Naive thymus-derived CD4-positive, alpha-beta T cell (primary cell): ENCODE data around the gene NKAIN1. TPM values are rescaled to one million over a fixed set of nuclear protein-coding genes. Genes with fewer than 3 reads are reported as not detected.
"Not testable (repeated sequence)": the region's sequence is repeated elsewhere in the genome, so short reads cannot be mapped to it uniquely, and the experiment has no call there.

Source experiments
- ATAC-seq: fragments of 150-1000 bp; cut with Tn5 transposase; 2 replicates; pipeline ENCODE4 v1.10.0; 2021; ENCODE audit warnings: mild to moderate bottlenecking, moderate library complexity
- CTCF ChIA-PET: fragments of 350-600 bp; sonication (Branson Sonifier 250); formaldehyde crosslinking; loops from one replicate; lab custom pipeline; 2021; ENCODE audit warnings: antibody characterized with exemption; lab: Charles Lee
- POLR2A ChIA-PET: fragments of 350-600 bp; sonication (Branson Sonifier 250); formaldehyde crosslinking; loops from one replicate; lab custom pipeline; 2021; ENCODE audit warnings: antibody characterized with exemption, inconsistent platforms; lab: Charles Lee
- DNase-seq, 9 donors: peaks; one replicate each; pipeline versions ENCODE4 v3.0.0 to v3.0.0-alpha.2; 2020 to 2022; ENCODE audit warnings: mixed read lengths in 1 of 9
- H3K27ac ChIP-seq: one replicate; pipeline ENCODE4 v1.7.0; 2013; ENCODE audit warnings: mild to moderate bottlenecking, low read depth, low read length, moderate library complexity
- H3K27me3 ChIP-seq, 2 donors: one replicate each; pipeline ENCODE4 v1.7.0; 2013; ENCODE audit warnings: low read length in 2 of 2, mild to moderate bottlenecking in 2 of 2, moderate library complexity in 2 of 2; ENCODE audit not compliant: control insufficient read depth in 2 of 2, insufficient read depth in 2 of 2
- H3K36me3 ChIP-seq, 3 experiments: 1 replicate in 2 of 3; 2 replicates in 1 of 3; pipeline ENCODE4 v1.7.0; 2013; ENCODE audit warnings: low read length in 3 of 3, mild to moderate bottlenecking in 3 of 3, moderate library complexity in 1 of 3; ENCODE audit not compliant: insufficient read depth in 3 of 3, control insufficient read depth in 2 of 3
- H3K4me1 ChIP-seq, 2 donors: one replicate each; pipeline ENCODE4 v1.7.0; 2013; ENCODE audit warnings: low read length in 2 of 2, mild to moderate bottlenecking in 2 of 2, moderate library complexity in 1 of 2; ENCODE audit not compliant: control insufficient read depth in 2 of 2, insufficient read depth in 2 of 2
- H3K4me3 ChIP-seq: 2 replicates; pipeline ENCODE4 v1.7.0; 2013; ENCODE audit warnings: mild to moderate bottlenecking, low read length
- H3K9me3 ChIP-seq, 3 experiments: 1 replicate in 2 of 3; 2 replicates in 1 of 3; pipeline ENCODE4 v1.7.0; 2013; ENCODE audit warnings: low read length in 3 of 3; ENCODE audit not compliant: control insufficient read depth in 2 of 3
- H3K27ac Mint-ChIP-seq, 9 donors: one replicate each; pipeline ENCODE4 v1.8.0; 2020 to 2022; ENCODE audit warnings: mixed read lengths in 9 of 9, mild to moderate bottlenecking in 8 of 9, moderate library complexity in 5 of 9, inconsistent platforms in 2 of 9
- H3K27me3 Mint-ChIP-seq, 5 donors: one replicate each; pipeline ENCODE4 v1.8.0; 2021 to 2022; ENCODE audit warnings: mixed read lengths in 5 of 5, mild to moderate bottlenecking in 1 of 5
- H3K36me3 Mint-ChIP-seq, 5 donors: one replicate each; pipeline ENCODE4 v1.8.0; 2020 to 2022; ENCODE audit warnings: mixed read lengths in 5 of 5, mild to moderate bottlenecking in 3 of 5, inconsistent platforms in 1 of 5
- H3K4me1 Mint-ChIP-seq, 7 donors: one replicate each; pipeline ENCODE4 v1.8.0; 2020 to 2022; ENCODE audit warnings: mixed read lengths in 7 of 7, mild to moderate bottlenecking in 3 of 7, inconsistent platforms in 1 of 7
- H3K4me3 Mint-ChIP-seq, 10 donors: one replicate each; pipeline ENCODE4 v1.8.0; 2020 to 2022; ENCODE audit warnings: mild to moderate bottlenecking in 10 of 10, mixed read lengths in 10 of 10, moderate library complexity in 6 of 10, inconsistent platforms in 2 of 10
- H3K9me3 Mint-ChIP-seq, 11 donors: one replicate each; pipeline ENCODE4 v1.8.0; 2020 to 2022; ENCODE audit warnings: mixed read lengths in 11 of 11, mild to moderate bottlenecking in 4 of 11, inconsistent platforms in 1 of 11, moderate library complexity in 1 of 11
- intact Hi-C, 2 donors: fragments of 100-400 bp; cut with micrococcal nuclease; formaldehyde crosslinking; loops; one replicate each; pipeline ENCODE4 v1.15.1; 2023
- polyA plus RNA-seq, 2 donors: library from polyadenylated mRNA; unstranded; fragments of 300-500 nt; fragmentation: Illumina TruSeq; gene quantifications; one replicate each; pipeline ENCODE4 v1.2.3, GENCODE V29; 2021
- total RNA-seq, 6 experiments: library from RNA in 5 of 6; stranded (reverse) in 5 of 6; gene quantifications; 1 replicate in 5 of 6; 2 replicates in 1 of 6; pipeline ENCODE4 v1.2.3 and lab custom pipeline; 2021 to 2026

NKAIN1 gene
- total and polyA plus RNA-seq, 7 experiments from 2014 or later = not detected

DNA sequence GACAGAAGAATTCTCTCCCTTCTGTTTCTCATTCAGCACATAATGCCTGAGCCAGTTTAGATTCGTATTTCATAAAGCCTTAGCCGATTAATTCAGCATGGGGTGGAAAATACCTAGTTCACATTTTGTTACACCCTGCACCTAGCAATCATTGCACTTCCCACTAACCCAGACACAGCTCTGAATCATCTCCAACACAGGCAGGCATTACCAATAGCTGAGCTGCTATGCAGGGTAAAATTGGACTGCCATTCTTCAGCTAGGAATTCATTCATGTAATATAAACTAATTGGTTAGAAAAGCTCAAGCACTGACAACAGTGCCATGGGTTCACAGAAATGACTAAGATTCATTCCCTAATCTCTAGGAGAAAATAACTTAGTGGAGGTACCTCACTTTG, 26.9 kb upstream of the NKAIN1 start:
- Histone ChIP-seq H3K27ac (no peak overlapping the region), H3K4me3 (no peak overlapping the region), H3K9me3 (no peaks in the 10 kb centered on the region), H3K27me3 (no peaks in the 10 kb centered on the region), H3K4me1 (no peaks in the 10 kb centered on the region), H3K36me3 (peaks cover 20 to 82% (median 23%) of the 10 kb centered on the region in 3 experiments)
- Mint-ChIP-seq H3K4me1 (peaks cover 0 to 2% (median 0%) of the 10 kb centered on the region in 7 donors), H3K36me3 (peaks cover 16 to 52% (median 41%) of the 10 kb centered on the region in 5 donors), H3K27ac (no peak overlapping the region), H3K4me3 (no peak overlapping the region), H3K9me3 (no peaks in the 10 kb centered on the region), H3K27me3 (no peaks in the 10 kb centered on the region)
- ATAC-seq (no peak), DNase-seq (no peak)
- ChIA-PET POLR2A (no interaction called here), CTCF (interaction anchor here (0.7 kb wide), 1 partner anchor 38 kb away, joined by 3 read pairs; no protein-coding TSS in a partner anchor)
- intact Hi-C loops = no loop called here

DNA sequence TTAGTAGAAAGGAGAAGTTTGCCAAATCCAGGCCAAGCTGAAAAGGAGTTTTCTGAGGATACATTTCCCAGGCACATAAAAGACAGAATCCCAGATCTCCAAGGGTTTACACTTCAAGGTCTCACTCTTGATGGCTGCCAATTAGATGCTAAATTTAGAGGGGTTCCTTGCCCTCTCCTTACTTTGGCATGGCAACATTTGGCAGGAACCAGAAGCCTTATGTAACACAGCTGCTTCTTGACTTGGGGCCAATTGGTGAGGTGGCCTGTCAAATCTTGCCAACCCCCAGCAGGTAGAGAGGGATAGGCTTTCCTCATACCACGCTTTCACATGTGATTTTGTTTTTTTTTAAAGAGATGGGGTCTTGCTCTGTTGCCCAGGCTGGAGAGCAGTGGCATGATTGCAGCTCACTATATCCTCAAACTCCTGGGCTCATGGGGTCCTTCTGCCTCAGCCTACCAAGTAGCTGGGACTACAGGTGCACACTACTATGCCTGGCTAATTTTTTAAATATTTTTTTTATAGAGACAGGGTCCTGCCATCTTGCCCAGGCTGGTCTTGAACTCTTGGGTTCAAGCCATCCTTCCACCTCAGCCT, 25.2 kb upstream of the NKAIN1 start:
- DNase-seq = no peak
- H3K27ac Mint-ChIP-seq = peak overlapping the region in 4 of 9 donors; percentile 17 to 49 (median 38)
- H3K9me3 Mint-ChIP-seq = no peaks in the 10 kb centered on the region
- Histone ChIP-seq H3K27me3 (no peaks in the 10 kb centered on the region), H3K27ac (no peak overlapping the region), H3K4me1 (no peaks in the 10 kb centered on the region), H3K9me3 (no peaks in the 10 kb centered on the region), H3K4me3 (no peak overlapping the region), H3K36me3 (peaks cover 21 to 79% (median 25%) of the 10 kb centered on the region in 3 experiments)
- H3K4me3 Mint-ChIP-seq = no peak overlapping the region
- H3K36me3 Mint-ChIP-seq = peaks cover 9 to 52% (median 34%) of the 10 kb centered on the region in 5 donors
- intact Hi-C loops = no loop called here
- ChIA-PET CTCF (no interaction called here), POLR2A (interaction anchor here (0.7 kb wide), 1 partner anchor 11 kb away, joined by 3 read pairs; no protein-coding TSS in a partner anchor)
- ATAC-seq = no peak
- H3K27me3 Mint-ChIP-seq = no peaks in the 10 kb centered on the region
- H3K4me1 Mint-ChIP-seq = peaks cover 0 to 2% (median 0%) of the 10 kb centered on the region in 7 donors

DNA sequence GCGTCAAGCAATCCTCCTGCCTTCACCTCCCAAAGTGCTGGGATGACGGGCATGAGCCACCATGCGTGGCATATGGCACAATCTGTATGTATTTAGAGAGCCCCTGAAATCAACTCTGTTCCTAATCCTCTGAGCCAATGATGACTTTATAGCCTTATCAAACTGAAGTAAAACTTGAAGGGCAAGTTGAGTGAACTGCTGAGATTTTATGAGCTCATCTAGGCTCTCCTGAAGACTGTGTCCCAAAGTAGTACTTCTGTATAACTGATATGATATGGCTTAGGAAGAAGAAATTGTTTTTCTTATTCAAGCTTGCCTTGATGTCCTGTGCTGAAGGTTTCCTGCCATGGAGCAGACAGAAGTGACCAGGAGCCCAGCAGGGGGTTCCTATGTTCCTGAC, 23.7 kb upstream of the NKAIN1 start:
- Mint-ChIP-seq H3K36me3 (peaks cover 9 to 57% (median 37%) of the 10 kb centered on the region in 5 donors), H3K27ac (no peak overlapping the region), H3K27me3 (no peaks in the 10 kb centered on the region), H3K9me3 (no peaks in the 10 kb centered on the region), H3K4me3 (no peak overlapping the region), H3K4me1 (peaks cover 0 to 2% (median 0%) of the 10 kb centered on the region in 7 donors)
- ChIA-PET POLR2A (no interaction called here), CTCF (no interaction called here)
- Histone ChIP-seq H3K4me1 (no peaks in the 10 kb centered on the region), H3K9me3 (no peaks in the 10 kb centered on the region), H3K36me3 (peaks cover 11 to 77% (median 24%) of the 10 kb centered on the region in 3 experiments), H3K27ac (no peak overlapping the region), H3K4me3 (no peak overlapping the region), H3K27me3 (no peaks in the 10 kb centered on the region)
- ATAC-seq (no peak), DNase-seq (no peak)
- intact Hi-C loops = no loop called here

DNA sequence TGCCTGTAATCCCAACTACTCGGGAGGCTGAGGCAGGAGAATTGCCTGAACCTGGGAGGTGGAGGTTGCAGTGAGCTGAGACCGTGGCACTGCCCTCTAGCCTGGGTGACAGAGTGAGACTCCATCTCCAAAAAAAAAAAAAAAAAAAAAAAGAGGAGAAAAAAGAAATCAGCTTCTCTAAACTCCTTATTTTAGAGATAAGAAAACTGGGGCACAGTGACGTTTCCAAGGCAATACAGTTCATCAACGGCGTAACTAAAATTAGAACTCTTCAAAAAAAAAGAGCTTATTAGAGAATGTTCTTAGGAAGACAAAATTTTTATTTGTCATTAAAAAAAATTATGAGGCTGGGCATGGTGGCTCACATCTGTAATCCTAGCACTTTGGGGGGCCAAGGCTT, 22.7 kb upstream of the NKAIN1 start:
- H3K27me3 Mint-ChIP-seq, H3K27ac Mint-ChIP-seq, H3K9me3 ChIP-seq, DNase-seq, H3K9me3 Mint-ChIP-seq, intact Hi-C loops, H3K27me3 ChIP-seq, H3K4me1 ChIP-seq, ATAC-seq, H3K4me3 Mint-ChIP-seq, POLR2A ChIA-PET, H3K4me3 ChIP-seq, CTCF ChIA-PET, H3K4me1 Mint-ChIP-seq, H3K27ac ChIP-seq: not testable (repeated sequence)
- H3K36me3 ChIP-seq = peaks cover 13 to 77% (median 22%) of the 10 kb centered on the region in 3 experiments
- H3K36me3 Mint-ChIP-seq = peaks cover 16 to 62% (median 43%) of the 10 kb centered on the region in 5 donors

DNA sequence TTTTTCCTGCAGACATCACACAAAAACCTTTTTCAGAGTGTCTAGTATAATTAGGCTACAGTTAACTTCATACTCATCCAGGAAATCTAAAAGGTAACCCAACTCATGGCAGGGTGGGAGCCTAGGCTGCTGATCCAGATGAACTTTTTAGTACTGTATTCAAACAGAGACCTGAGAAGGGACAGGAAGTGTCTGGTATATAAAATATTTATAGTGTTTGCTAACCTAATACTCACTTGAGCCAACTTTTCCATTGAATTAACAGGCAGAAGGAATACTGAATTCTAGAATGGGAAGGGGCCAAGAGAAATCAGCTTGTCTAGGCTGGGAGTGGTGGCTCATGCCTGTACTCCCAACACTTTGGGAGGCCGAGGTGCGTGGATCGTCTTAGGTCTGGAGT, 22.2 kb upstream of the NKAIN1 start:
- ChIA-PET CTCF (no interaction called here), POLR2A (no interaction called here)
- Mint-ChIP-seq H3K36me3 (peaks cover 13 to 61% (median 39%) of the 10 kb centered on the region in 5 donors), H3K27ac (no peak overlapping the region), H3K9me3 (no peaks in the 10 kb centered on the region), H3K4me3 (no peak overlapping the region), H3K27me3 (no peaks in the 10 kb centered on the region), H3K4me1 (peaks cover 0 to 2% (median 0%) of the 10 kb centered on the region in 7 donors)
- intact Hi-C loops = no loop called here
- Histone ChIP-seq H3K9me3 (no peaks in the 10 kb centered on the region), H3K36me3 (peaks cover 13 to 76% (median 22%) of the 10 kb centered on the region in 3 experiments), H3K4me3 (no peak overlapping the region), H3K27ac (no peak overlapping the region), H3K4me1 (no peaks in the 10 kb centered on the region), H3K27me3 (no peaks in the 10 kb centered on the region)
- DNase-seq (no peak), ATAC-seq (no peak)

DNA sequence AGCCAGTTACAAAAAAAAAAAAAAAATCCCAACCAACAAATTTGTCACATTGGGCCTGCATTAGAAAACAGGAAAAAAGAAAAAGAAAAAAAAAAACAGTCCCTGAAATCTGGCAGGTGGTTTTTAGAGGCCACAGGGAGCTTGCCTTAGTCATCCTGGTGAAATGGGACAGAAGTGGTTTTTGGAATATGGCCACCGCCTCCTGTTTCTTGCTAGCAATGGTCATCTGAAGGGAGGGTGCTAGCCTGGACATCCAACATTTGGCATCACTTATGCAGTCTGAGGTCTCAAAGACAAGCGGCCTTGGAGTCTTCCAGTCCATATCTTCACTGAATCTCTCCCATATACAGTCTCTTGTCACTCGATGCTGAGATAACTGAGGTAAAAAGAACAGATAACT, 20.1 kb upstream of the NKAIN1 start:
- Mint-ChIP-seq H3K4me3 (no peak overlapping the region), H3K4me1 (no peaks in the 10 kb centered on the region), H3K9me3 (no peaks in the 10 kb centered on the region), H3K27me3 (no peaks in the 10 kb centered on the region), H3K27ac (peak overlapping the region in 1 of 9 donors; percentile 59), H3K36me3 (peaks cover 7 to 43% (median 27%) of the 10 kb centered on the region in 5 donors)
- intact Hi-C loops = no loop called here
- no peaks in the 10 kb centered on the region for H3K27me3 ChIP-seq
- no peak overlapping the region for H3K4me3 ChIP-seq
- peaks cover 13 to 63% (median 22%) of the 10 kb centered on the region in 3 experiments for H3K36me3 ChIP-seq
- no peaks in the 10 kb centered on the region for H3K4me1 ChIP-seq
- H3K27ac ChIP-seq = no peak overlapping the region
- ChIA-PET CTCF (no interaction called here), POLR2A (interaction anchor here (0.9 kb wide), 1 partner anchor 32 kb away, joined by 3 read pairs; no protein-coding TSS in a partner anchor)
- H3K9me3 ChIP-seq = no peaks in the 10 kb centered on the region
- DNase-seq (no peak), ATAC-seq (no peak)

DNA sequence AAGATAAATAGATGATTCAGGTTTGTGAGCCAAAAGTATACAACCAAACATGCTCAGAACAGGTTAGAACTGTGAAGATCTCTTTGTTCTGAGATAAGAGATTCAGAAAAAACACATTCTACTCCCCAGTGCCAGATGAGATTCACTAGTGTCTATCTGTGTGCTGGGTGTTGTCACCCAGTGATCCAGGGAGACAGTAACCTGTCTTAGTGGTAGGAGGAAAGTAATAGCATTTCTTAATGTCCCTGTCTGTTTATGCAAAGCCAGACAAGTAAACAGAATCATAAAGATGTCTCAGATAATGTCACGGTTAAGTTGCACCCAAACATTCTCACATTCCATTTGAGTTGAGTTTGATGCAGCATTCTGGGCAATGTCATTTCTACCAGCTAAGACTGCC, 18.9 kb upstream of the NKAIN1 start:
- peaks cover 13 to 52% (median 15%) of the 10 kb centered on the region in 3 experiments for H3K36me3 ChIP-seq
- intact Hi-C loops = no loop called here
- no peaks in the 10 kb centered on the region for H3K9me3 Mint-ChIP-seq
- no peaks in the 10 kb centered on the region for H3K4me1 Mint-ChIP-seq
- no peak overlapping the region for H3K27ac ChIP-seq
- CTCF ChIA-PET = no interaction called here
- ATAC-seq (no peak), DNase-seq (no peak)
- H3K27me3 Mint-ChIP-seq = no peaks in the 10 kb centered on the region
- POLR2A ChIA-PET = no interaction called here
- H3K4me1 ChIP-seq = no peaks in the 10 kb centered on the region
- H3K27me3 ChIP-seq = no peaks in the 10 kb centered on the region
- H3K27ac Mint-ChIP-seq = peak overlapping the region in 1 of 9 donors; percentile 21
- peaks cover 7 to 41% (median 24%) of the 10 kb centered on the region in 5 donors for H3K36me3 Mint-ChIP-seq
- H3K4me3 ChIP-seq = no peak overlapping the region
- H3K4me3 Mint-ChIP-seq = no peak overlapping the region
- no peaks in the 10 kb centered on the region for H3K9me3 ChIP-seq
